PC-9 (cell line): ENCODE measurements around the gene SLC9A3. TPM values are rescaled to one million over a fixed set of nuclear protein-coding genes. Genes with fewer than 3 reads are reported as not detected.

ENCODE experiments used
- BruUV-seq: library from RNA; stranded (reverse); fragments of 400-500 nt; replicated peaks from 2 replicates; lab custom pipeline; 2021; lab: Mats Ljungman, UMichigan
- CTCF ChIA-PET: fragments of 300-600 bp; sonication (Branson Sonifier 250); formaldehyde crosslinking; loops from one replicate; lab custom pipeline; 2022; ENCODE audit warnings: antibody characterized with exemption; lab: Charles Lee
- POLR2A ChIA-PET: fragments of 300-600 bp; sonication (Branson Sonifier 250); formaldehyde crosslinking; loops from one replicate; lab custom pipeline; 2022; ENCODE audit warnings: antibody characterized with exemption; ENCODE audit not compliant: unreplicated experiment; lab: Charles Lee
- DNase-seq, 2 experiments: peaks; one replicate each; pipeline versions ENCODE4 v3.0.0 to v3.0.0-alpha.2; 2015 to 2022; ENCODE audit warnings: mixed read lengths in 1 of 2
- H2AFZ ChIP-seq: fragments of 200-600 bp; sonication (generic); 2 replicates; pipeline ENCODE4 v1.8.1; 2017; ENCODE audit warnings: antibody characterized with exemption
- H3F3A ChIP-seq: fragments of 200-600 bp; sonication (generic); 2 replicates; pipeline ENCODE4 v1.8.1; 2017; ENCODE audit warnings: antibody characterized with exemption, mild to moderate bottlenecking, low read depth; ENCODE audit not compliant: insufficient read depth
- H3K27ac ChIP-seq: fragments of 200-600 bp; sonication (generic); 2 replicates; pipeline ENCODE4 v1.6.1; 2016; ENCODE audit warnings: mixed run types
- H3K27me3 ChIP-seq: fragments of 200-600 bp; sonication (generic); 2 replicates; pipeline ENCODE4 v1.6.1; 2016; ENCODE audit warnings: low read depth, mixed run types; ENCODE audit not compliant: insufficient read depth
- H3K36me3 ChIP-seq: fragments of 200-600 bp; sonication (generic); 2 replicates; pipeline ENCODE4 v1.6.1; 2016; ENCODE audit warnings: low read depth, mixed run types
- H3K4me1 ChIP-seq: fragments of 200-600 bp; sonication (generic); replicated peaks from 2 replicates; pipeline ENCODE4 v1.6.1; 2016; ENCODE audit warnings: mixed run types; ENCODE audit not compliant: insufficient read depth
- H3K4me2 ChIP-seq: fragments of 200-600 bp; sonication (generic); 2 replicates; pipeline ENCODE4 v1.6.1; 2017; ENCODE audit warnings: mixed run types
- H3K4me3 ChIP-seq: fragments of 200-600 bp; sonication (generic); 2 replicates; pipeline ENCODE4 v1.6.1; 2016; ENCODE audit warnings: mixed run types
- H3K79me2 ChIP-seq: fragments of 200-600 bp; sonication (generic); 2 replicates; pipeline ENCODE4 v1.6.1; 2017; ENCODE audit warnings: low read depth, mixed run types
- H3K9me2 ChIP-seq: fragments of 200-600 bp; sonication (generic); 2 replicates; pipeline ENCODE4 v1.8.1; 2017; ENCODE audit warnings: mild to moderate bottlenecking; ENCODE audit not compliant: insufficient read depth
- H3K9me3 ChIP-seq: fragments of 200-600 bp; sonication (generic); 2 replicates; pipeline ENCODE4 v1.8.1; 2016; ENCODE audit warnings: low read depth; ENCODE audit not compliant: insufficient read depth
- H4K20me1 ChIP-seq: fragments of 200-600 bp; sonication (generic); 2 replicates; pipeline ENCODE4 v1.8.1; 2017; ENCODE audit not compliant: insufficient read depth
- EZH2 ChIP-seq: fragments of 200-600 bp; sonication (generic); IDR thresholded peaks from 2 replicates; pipeline ENCODE4 v1.8.0; 2017; ENCODE audit warnings: antibody characterized with exemption, low read depth
- intact Hi-C: fragments of 100-400 bp; cut with micrococcal nuclease; formaldehyde crosslinking; loops from one replicate; pipeline ENCODE4 v1.10.0; 2022; ENCODE audit not compliant: unreplicated experiment
- total RNA-seq: library from RNA; stranded (reverse); gene quantifications from 2 replicates; pipeline ENCODE4 v1.2.3, GENCODE V29; 2021
- TF ChIP-seq, protein P1 (sequence below): fragments of 200-600 bp; sonication (generic); conservative IDR thresholded peaks from 2 replicates; pipeline ENCODE4 v1.6.1; 2017; ENCODE audit warnings: mixed run types, antibody characterized with exemption, mild to moderate bottlenecking, moderate library complexity

The SLC9A3 gene
- total RNA-seq, 1 experiment from 2014 or later: 5.6 TPM

DNA sequence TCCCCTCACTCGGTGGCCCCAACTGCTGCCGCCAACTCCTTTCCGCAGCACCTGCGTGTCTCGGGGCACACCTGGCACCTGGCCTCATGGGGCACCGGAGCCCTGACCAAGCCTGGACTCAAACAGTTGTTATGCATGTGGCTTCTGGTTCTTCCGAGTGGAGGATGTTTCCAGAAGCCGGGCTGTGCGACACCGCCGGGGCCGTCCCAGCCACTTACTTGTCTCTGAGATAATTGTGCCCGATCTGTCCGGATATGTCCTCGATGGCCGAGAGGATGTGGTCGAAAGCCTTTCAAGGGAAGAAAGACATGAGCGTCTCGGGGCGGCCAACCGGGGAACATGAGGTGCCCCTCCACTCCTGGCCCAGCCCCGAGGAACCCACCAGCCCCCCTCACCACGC lies 42.9 kb downstream of the SLC9A3 start:
- Histone ChIP-seq H2AFZ (no peak overlapping the region), H3F3A (peaks cover 8% of the 10 kb centered on the region; the same call in 1 of the 2 replicates), H3K9me3 (no peaks in the 10 kb centered on the region), H4K20me1 (peaks cover 4% of the 10 kb centered on the region; the same call in 1 of the 2 replicates), H3K79me2 (no peaks in the 10 kb centered on the region), H3K9me2 (no peaks in the 10 kb centered on the region), H3K36me3 (no peaks in the 10 kb centered on the region), H3K27ac (no peak overlapping the region), H3K4me2 (no peak overlapping the region), H3K4me3 (no peak overlapping the region), H3K4me1 (peaks cover 17% of the 10 kb centered on the region), H3K27me3 (no peaks in the 10 kb centered on the region; the same call in 1 of the 2 replicates)
- POLR2A ChIA-PET: no interaction called here
- DNase-seq: no peak
- intact Hi-C loops: no loop called here
- TF ChIP-seq EZH2: no peak
- TF ChIP-seq, protein P1, sequence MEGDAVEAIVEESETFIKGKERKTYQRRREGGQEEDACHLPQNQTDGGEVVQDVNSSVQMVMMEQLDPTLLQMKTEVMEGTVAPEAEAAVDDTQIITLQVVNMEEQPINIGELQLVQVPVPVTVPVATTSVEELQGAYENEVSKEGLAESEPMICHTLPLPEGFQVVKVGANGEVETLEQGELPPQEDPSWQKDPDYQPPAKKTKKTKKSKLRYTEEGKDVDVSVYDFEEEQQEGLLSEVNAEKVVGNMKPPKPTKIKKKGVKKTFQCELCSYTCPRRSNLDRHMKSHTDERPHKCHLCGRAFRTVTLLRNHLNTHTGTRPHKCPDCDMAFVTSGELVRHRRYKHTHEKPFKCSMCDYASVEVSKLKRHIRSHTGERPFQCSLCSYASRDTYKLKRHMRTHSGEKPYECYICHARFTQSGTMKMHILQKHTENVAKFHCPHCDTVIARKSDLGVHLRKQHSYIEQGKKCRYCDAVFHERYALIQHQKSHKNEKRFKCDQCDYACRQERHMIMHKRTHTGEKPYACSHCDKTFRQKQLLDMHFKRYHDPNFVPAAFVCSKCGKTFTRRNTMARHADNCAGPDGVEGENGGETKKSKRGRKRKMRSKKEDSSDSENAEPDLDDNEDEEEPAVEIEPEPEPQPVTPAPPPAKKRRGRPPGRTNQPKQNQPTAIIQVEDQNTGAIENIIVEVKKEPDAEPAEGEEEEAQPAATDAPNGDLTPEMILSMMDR: no peak
- no TSS peak for BruUV-seq
- CTCF ChIA-PET: no interaction called here

DNA sequence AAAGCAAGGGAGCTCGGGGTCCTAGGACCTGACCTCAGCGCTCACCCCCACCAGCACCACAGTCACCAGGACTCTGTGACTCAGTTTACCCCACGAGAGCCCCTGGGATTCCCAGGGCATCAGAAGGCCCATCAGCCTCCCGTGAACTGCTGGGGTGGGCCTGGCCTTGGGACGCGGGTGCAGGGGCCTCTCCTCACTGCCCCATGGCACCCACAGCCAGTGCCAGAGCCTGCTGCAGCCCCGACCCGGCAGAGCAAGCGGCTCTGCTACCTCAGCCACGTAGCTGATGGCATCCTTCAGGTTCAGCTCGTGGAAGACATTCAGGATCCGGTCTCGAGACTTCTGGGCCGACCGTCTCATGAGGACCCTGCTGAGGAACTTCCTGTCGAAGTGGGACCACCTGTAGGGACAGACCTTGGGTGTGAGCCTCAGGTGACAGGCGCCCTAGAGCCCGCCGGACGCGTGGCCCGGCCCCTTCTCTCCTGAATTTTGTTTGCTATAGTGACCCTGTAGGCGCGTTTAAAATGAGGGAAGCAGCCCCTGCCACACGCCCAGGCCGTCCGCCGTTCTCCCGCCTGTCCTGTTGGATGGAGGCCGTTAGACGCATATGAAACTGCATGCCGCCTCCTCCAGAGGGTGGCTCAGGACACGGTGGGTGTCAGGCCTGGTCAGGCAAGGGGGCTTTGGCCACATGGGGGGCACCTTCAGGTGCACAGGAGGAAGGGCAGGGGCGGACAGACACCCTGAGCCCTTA lies 44.5 kb downstream of the SLC9A3 start:
- no TSS peak for BruUV-seq
- Histone ChIP-seq H3K36me3 (no peaks in the 10 kb centered on the region), H3K79me2 (no peaks in the 10 kb centered on the region), H4K20me1 (peaks cover 13% of the 10 kb centered on the region), H2AFZ (no peak overlapping the region), H3F3A (peaks cover 8% of the 10 kb centered on the region; the same call in 1 of the 2 replicates), H3K4me1 (peaks cover 11% of the 10 kb centered on the region), H3K27me3 (no peaks in the 10 kb centered on the region; the same call in 1 of the 2 replicates), H3K4me3 (no peak overlapping the region), H3K9me2 (no peaks in the 10 kb centered on the region), H3K27ac (no peak overlapping the region), H3K9me3 (no peaks in the 10 kb centered on the region), H3K4me2 (no peak overlapping the region)
- ChIA-PET POLR2A (no interaction called here), CTCF (no interaction called here)
- DNase-seq: no peak
- intact Hi-C loops: no loop called here
- TF ChIP-seq, protein P1: no peak
- TF ChIP-seq EZH2: no peak

DNA sequence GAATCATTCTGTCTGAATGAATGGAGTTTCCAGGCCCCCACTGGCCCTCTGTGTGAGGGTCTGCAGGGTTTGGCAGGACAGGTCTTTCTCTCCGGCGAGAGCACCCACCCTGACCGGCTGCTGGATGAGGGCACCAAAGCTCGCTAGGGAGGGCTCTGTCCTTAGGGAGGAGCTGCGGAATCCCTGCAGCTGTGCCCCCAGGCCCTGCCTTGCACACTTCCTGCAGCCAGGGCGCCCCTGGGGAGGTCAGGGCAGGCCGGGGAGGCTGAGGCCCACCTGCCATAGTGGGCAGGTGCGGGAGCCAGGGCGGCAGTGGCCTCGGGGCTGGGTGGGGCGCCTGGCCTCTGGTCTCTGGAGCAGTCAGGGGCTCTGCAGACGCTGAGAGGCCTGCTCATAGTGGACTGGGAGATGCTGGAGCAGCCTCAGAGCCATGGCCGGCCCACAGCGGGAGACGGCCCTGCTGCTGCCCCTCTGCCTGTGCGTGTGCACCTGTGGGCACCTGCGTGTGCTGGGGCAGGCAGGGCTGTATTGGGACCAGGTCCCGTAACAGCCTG lies 45.2 kb downstream of the SLC9A3 start:
- DNase-seq: no peak
- H3K4me1 ChIP-seq: peaks cover 12% of the 10 kb centered on the region
- no peaks in the 10 kb centered on the region for H3K9me3 ChIP-seq
- TF ChIP-seq EZH2: no peak
- TF ChIP-seq, protein P1: no peak
- H3K4me3 ChIP-seq: no peak overlapping the region
- H3K27me3 ChIP-seq: no peaks in the 10 kb centered on the region; the same call in 1 of the 2 replicates
- H3K79me2 ChIP-seq: no peaks in the 10 kb centered on the region
- H3K27ac ChIP-seq: no peak overlapping the region
- no peak overlapping the region for H2AFZ ChIP-seq
- H3F3A ChIP-seq: peaks cover 8% of the 10 kb centered on the region; the same call in 1 of the 2 replicates
- no peaks in the 10 kb centered on the region for H3K9me2 ChIP-seq
- ChIA-PET POLR2A (no interaction called here), CTCF (no interaction called here)
- no TSS peak for BruUV-seq
- H4K20me1 ChIP-seq: peaks cover 13% of the 10 kb centered on the region
- no peak overlapping the region for H3K4me2 ChIP-seq
- H3K36me3 ChIP-seq: no peaks in the 10 kb centered on the region
- intact Hi-C loops: no loop called here
